Parathyroid adenoma (tissue), 2 donors: ENCODE measurements around the gene SEC61B.

Source experiments
- H2AFZ ChIP-seq: fragments of 300-600 bp; sonication (generic); one replicate; pipeline ENCODE4 v1.7.0; 2017; ENCODE audit warnings: antibody characterized with exemption, mild to moderate bottlenecking
- H3K27ac ChIP-seq: fragments of 300-600 bp; sonication (generic); one replicate; pipeline ENCODE4 v1.7.0; 2017
- H3K27me3 ChIP-seq: fragments of 300-600 bp; sonication (generic); one replicate; pipeline ENCODE4 v1.7.0; 2017; ENCODE audit warnings: low read length; ENCODE audit not compliant: control insufficient read depth, insufficient read depth
- H3K36me3 ChIP-seq: fragments of 300-600 bp; sonication (generic); one replicate; pipeline ENCODE4 v1.7.0; 2017; ENCODE audit warnings: low read length; ENCODE audit not compliant: control insufficient read depth, insufficient read depth
- H3K4me1 ChIP-seq: fragments of 300-600 bp; sonication (generic); one replicate; pipeline ENCODE4 v1.7.0; 2017; ENCODE audit warnings: control low read depth
- H3K4me2 ChIP-seq: fragments of 300-600 bp; sonication (generic); one replicate; pipeline ENCODE4 v1.7.0; 2017; ENCODE audit warnings: low read length
- H3K4me3 ChIP-seq: fragments of 300-600 bp; sonication (generic); one replicate; pipeline ENCODE4 v1.7.0; 2017; ENCODE audit warnings: low read depth, low read length
- H3K79me2 ChIP-seq: fragments of 300-600 bp; sonication (generic); one replicate; pipeline ENCODE4 v1.7.0; 2017; ENCODE audit warnings: control low read depth
- H3K9ac ChIP-seq: fragments of 300-600 bp; sonication (generic); one replicate; pipeline ENCODE4 v1.7.0; 2017; ENCODE audit warnings: mild to moderate bottlenecking
- H3K9me3 ChIP-seq: fragments of 300-600 bp; sonication (generic); one replicate; pipeline ENCODE4 v1.7.0; 2017; ENCODE audit warnings: low read length; ENCODE audit not compliant: control insufficient read depth
- CTCF ChIP-seq: fragments of 300-600 bp; sonication (generic); IDR thresholded peaks from one replicate; pipeline ENCODE4 v1.7.0; 2017; ENCODE audit warnings: antibody characterized with exemption, mild to moderate bottlenecking
- donor health status: primary hyperparathyroidism.

Gene SEC61B

GRCh38 chr9:99185934-99186333, 36.1 kb upstream of the SEC61B start:
- no peaks in the 10 kb centered on the region for H3K4me1 ChIP-seq
- no peak overlapping the region for H3K27ac ChIP-seq
- H3K79me2 ChIP-seq, result no peaks in the 10 kb centered on the region
- TF ChIP-seq CTCF, result no peak
- no peak overlapping the region for H2AFZ ChIP-seq
- no peaks in the 10 kb centered on the region for H3K27me3 ChIP-seq
- H3K9me3 ChIP-seq, result no peaks in the 10 kb centered on the region
- no peak overlapping the region for H3K4me2 ChIP-seq
- H3K4me3 ChIP-seq, result no peak overlapping the region
- H3K36me3 ChIP-seq, result no peaks in the 10 kb centered on the region
- no peak overlapping the region for H3K9ac ChIP-seq

GRCh38 chr9:99187311-99187710, 34.8 kb upstream of the SEC61B start:
- Histone ChIP-seq H2AFZ (no peak overlapping the region), H3K27ac (no peak overlapping the region)

GRCh38 chr9:99189186-99189585, 32.9 kb upstream of the SEC61B start:
- no peaks in the 10 kb centered on the region for H3K36me3 ChIP-seq
- no peaks in the 10 kb centered on the region for H3K4me1 ChIP-seq
- H3K4me2 ChIP-seq, result no peak overlapping the region
- no peaks in the 10 kb centered on the region for H3K27me3 ChIP-seq
- TF ChIP-seq CTCF, result no peak
- H2AFZ ChIP-seq, result no peak overlapping the region
- no peaks in the 10 kb centered on the region for H3K9me3 ChIP-seq
- no peak overlapping the region for H3K4me3 ChIP-seq
- H3K79me2 ChIP-seq, result no peaks in the 10 kb centered on the region
- no peak overlapping the region for H3K9ac ChIP-seq
- H3K27ac ChIP-seq, result no peak overlapping the region

More at GRCh38 chr9:99187311-99187710, 34.8 kb upstream of the SEC61B start:
- no peak overlapping the region for H3K4me3 ChIP-seq
- no peaks in the 10 kb centered on the region for H3K79me2 ChIP-seq
- H3K4me2 ChIP-seq, result no peak overlapping the region
- H3K9ac ChIP-seq, result no peak overlapping the region
- no peaks in the 10 kb centered on the region for H3K36me3 ChIP-seq
- H3K4me1 ChIP-seq, result no peaks in the 10 kb centered on the region
- no peaks in the 10 kb centered on the region for H3K27me3 ChIP-seq
- no peak for TF ChIP-seq CTCF
- no peaks in the 10 kb centered on the region for H3K9me3 ChIP-seq

- Histone ChIP-seq H3K27ac (no peak overlapping the region), H3K9ac (no peak overlapping the region), H3K4me3 (no peak overlapping the region), H3K9me3 (no peaks in the 10 kb centered on the region), H3K79me2 (no peaks in the 10 kb centered on the region), H3K27me3 (no peaks in the 10 kb centered on the region), H2AFZ (no peak overlapping the region), H3K4me1 (no peaks in the 10 kb centered on the region), H3K4me2 (no peak overlapping the region), H3K36me3 (no peaks in the 10 kb centered on the region)
- TF ChIP-seq CTCF, result no peak
These were observed 32.0 kb upstream of the SEC61B start for GRCh38 chr9:99189887-99190596.
